Stimulated activated effector memory CD8-positive, alpha-beta T cell treated with anti-CD3 and anti-CD28 coated beads, Interleukin-12 subunit alpha, Interleukin-12 subunit beta, amount 100 ng/mL, for 72 hours (primary cell): ENCODE measurements around the gene FEZ2.

Experiments used
- ATAC-seq: fragments of 150-1000 bp; cut with Tn5 transposase; 2 replicates; pipeline ENCODE4 v1.10.0; 2021
- DNase-seq, 2 donors: peaks; one replicate each; pipeline ENCODE4 v3.0.0; 2021 to 2022; ENCODE audit warnings: low spot score in 2 of 2
- H3K27ac Mint-ChIP-seq: one replicate; pipeline ENCODE4 v1.8.0; 2022; ENCODE audit warnings: mild to moderate bottlenecking, mixed read lengths
- H3K36me3 Mint-ChIP-seq: one replicate; pipeline ENCODE4 v1.8.0; 2022; ENCODE audit warnings: mild to moderate bottlenecking, mixed read lengths
- H3K4me1 Mint-ChIP-seq: one replicate; pipeline ENCODE4 v1.8.0; 2022; ENCODE audit warnings: mixed read lengths
- H3K4me3 Mint-ChIP-seq: one replicate; pipeline ENCODE4 v1.8.0; 2022; ENCODE audit warnings: mild to moderate bottlenecking, mixed read lengths
- H3K9me3 Mint-ChIP-seq: one replicate; pipeline ENCODE4 v1.8.0; 2022; ENCODE audit warnings: mixed read lengths

The FEZ2 gene

GRCh38 chr2:36559221-36559942, 38.6 kb downstream of the FEZ2 start:
- ATAC-seq (no peak), DNase-seq (no peak)
- no peaks in the 10 kb centered on the region for H3K9me3 Mint-ChIP-seq
- peaks cover 42% of the 10 kb centered on the region for H3K36me3 Mint-ChIP-seq
- no peak overlapping the region for H3K4me3 Mint-ChIP-seq
- peaks cover 11% of the 10 kb centered on the region for H3K4me1 Mint-ChIP-seq
- H3K27ac Mint-ChIP-seq: no peak overlapping the region

- Mint-ChIP-seq H3K4me1 (no peaks in the 10 kb centered on the region), H3K27ac (no peak overlapping the region), H3K36me3 (peaks cover 56% of the 10 kb centered on the region), H3K4me3 (no peak overlapping the region), H3K9me3 (no peaks in the 10 kb centered on the region)
- ATAC-seq (no peak), DNase-seq (no peak)
Measured at GRCh38 chr2:36556842-36557241, 41.1 kb downstream of the FEZ2 start.

GRCh38 chr2:36555789-36556188, 42.2 kb downstream of the FEZ2 start:
- Mint-ChIP-seq H3K27ac (no peak overlapping the region), H3K36me3 (peaks cover 58% of the 10 kb centered on the region), H3K4me1 (no peaks in the 10 kb centered on the region), H3K9me3 (no peaks in the 10 kb centered on the region), H3K4me3 (no peak overlapping the region)
- ATAC-seq (no peak), DNase-seq (no peak)

- no peak overlapping the region for H3K27ac Mint-ChIP-seq
- H3K9me3 Mint-ChIP-seq: no peaks in the 10 kb centered on the region
- H3K4me1 Mint-ChIP-seq: no peaks in the 10 kb centered on the region
- no peak for DNase-seq
- ATAC-seq: no peak
- peaks cover 70% of the 10 kb centered on the region for H3K36me3 Mint-ChIP-seq
- no peak overlapping the region for H3K4me3 Mint-ChIP-seq
Measured at GRCh38 chr2:36554531-36554930, 43.4 kb downstream of the FEZ2 start.

- peaks cover 79% of the 10 kb centered on the region for H3K36me3 Mint-ChIP-seq
- no peak overlapping the region for H3K4me3 Mint-ChIP-seq
- H3K9me3 Mint-ChIP-seq: no peaks in the 10 kb centered on the region
- no peak overlapping the region for H3K27ac Mint-ChIP-seq
- H3K4me1 Mint-ChIP-seq: peaks cover 6% of the 10 kb centered on the region
- DNase-seq: no peak
- ATAC-seq: no peak
Measured at GRCh38 chr2:36553683-36554082, 44.3 kb downstream of the FEZ2 start.

GRCh38 chr2:36550006-36550405, 48.0 kb downstream of the FEZ2 start:
- Mint-ChIP-seq H3K4me1 (peaks cover 6% of the 10 kb centered on the region), H3K4me3 (no peak overlapping the region), H3K36me3 (peaks cover 84% of the 10 kb centered on the region), H3K9me3 (no peaks in the 10 kb centered on the region), H3K27ac (no peak overlapping the region)
- ATAC-seq: no peak
- no peak for DNase-seq

GRCh38 chr2:36549165-36549574, 48.8 kb downstream of the FEZ2 start:
- H3K27ac Mint-ChIP-seq: peak overlapping the region; percentile 18
- H3K4me1 Mint-ChIP-seq: peaks cover 6% of the 10 kb centered on the region
- DNase-seq (no peak), ATAC-seq (no peak)
- peaks cover 78% of the 10 kb centered on the region for H3K36me3 Mint-ChIP-seq
- no peak overlapping the region for H3K4me3 Mint-ChIP-seq
- no peaks in the 10 kb centered on the region for H3K9me3 Mint-ChIP-seq

- peaks cover 6% of the 10 kb centered on the region for H3K4me1 Mint-ChIP-seq
- DNase-seq: no peak
Measured at GRCh38 chr2:36547906-36548305, 50.1 kb downstream of the FEZ2 start.

GRCh38 chr2:36545871-36546416, 52.0 kb downstream of the FEZ2 start:
- H3K27ac Mint-ChIP-seq: no peak overlapping the region
- no peaks in the 10 kb centered on the region for H3K9me3 Mint-ChIP-seq
- peaks cover 6% of the 10 kb centered on the region for H3K4me1 Mint-ChIP-seq
- peaks cover 53% of the 10 kb centered on the region for H3K36me3 Mint-ChIP-seq
- ATAC-seq (no peak), DNase-seq (no peak)
- H3K4me3 Mint-ChIP-seq: no peak overlapping the region

More at GRCh38 chr2:36547906-36548305, 50.1 kb downstream of the FEZ2 start:
- ATAC-seq: no peak
- no peaks in the 10 kb centered on the region for H3K9me3 Mint-ChIP-seq
- H3K36me3 Mint-ChIP-seq: peaks cover 65% of the 10 kb centered on the region
- H3K27ac Mint-ChIP-seq: no peak overlapping the region
- no peak overlapping the region for H3K4me3 Mint-ChIP-seq

- no peak for ATAC-seq
- Mint-ChIP-seq H3K4me1 (peaks cover 6% of the 10 kb centered on the region), H3K9me3 (no peaks in the 10 kb centered on the region), H3K36me3 (peaks cover 42% of the 10 kb centered on the region), H3K4me3 (no peak overlapping the region), H3K27ac (peak overlapping the region; percentile 4)
- DNase-seq: no peak
Measured at GRCh38 chr2:36544638-36545338, 53.2 kb downstream of the FEZ2 start.

GRCh38 chr2:36541891-36542595, 55.9 kb downstream of the FEZ2 start:
- no peak overlapping the region for H3K27ac Mint-ChIP-seq
- H3K9me3 Mint-ChIP-seq: no peaks in the 10 kb centered on the region
- no peak for ATAC-seq
- H3K4me1 Mint-ChIP-seq: no peaks in the 10 kb centered on the region
- no peak for DNase-seq
- H3K4me3 Mint-ChIP-seq: no peak overlapping the region
- peaks cover 20% of the 10 kb centered on the region for H3K36me3 Mint-ChIP-seq

GRCh38 chr2:36540986-36541754, 56.8 kb downstream of the FEZ2 start:
- no peaks in the 10 kb centered on the region for H3K4me1 Mint-ChIP-seq
- H3K36me3 Mint-ChIP-seq: peaks cover 12% of the 10 kb centered on the region
- H3K27ac Mint-ChIP-seq: no peak overlapping the region
- DNase-seq (no peak), ATAC-seq (no peak)
- H3K4me3 Mint-ChIP-seq: no peak overlapping the region
- H3K9me3 Mint-ChIP-seq: no peaks in the 10 kb centered on the region

- Mint-ChIP-seq H3K9me3 (no peaks in the 10 kb centered on the region), H3K4me1 (no peaks in the 10 kb centered on the region), H3K4me3 (no peak overlapping the region), H3K36me3 (peaks cover 11% of the 10 kb centered on the region), H3K27ac (no peak overlapping the region)
- ATAC-seq (no peak), DNase-seq (no peak)
Measured at GRCh38 chr2:36539631-36540030, 58.3 kb downstream of the FEZ2 start.

GRCh38 chr2:36538335-36538734, 59.6 kb downstream of the FEZ2 start:
- H3K4me1 Mint-ChIP-seq: no peaks in the 10 kb centered on the region
- peaks cover 11% of the 10 kb centered on the region for H3K36me3 Mint-ChIP-seq
- H3K4me3 Mint-ChIP-seq: no peak overlapping the region
- no peaks in the 10 kb centered on the region for H3K9me3 Mint-ChIP-seq
- peak overlapping the region; percentile 48 for H3K27ac Mint-ChIP-seq
- DNase-seq (no peak), ATAC-seq (no peak)

GRCh38 chr2:36536776-36537175, 61.2 kb downstream of the FEZ2 start:
- Mint-ChIP-seq H3K27ac (no peak overlapping the region), H3K4me1 (no peaks in the 10 kb centered on the region), H3K36me3 (peaks cover 11% of the 10 kb centered on the region), H3K9me3 (no peaks in the 10 kb centered on the region), H3K4me3 (no peak overlapping the region)
- no peak for ATAC-seq
- DNase-seq: no peak
